ENCODE measurements around the gene CLN6. TPM values are rescaled to one million over a fixed set of nuclear protein-coding genes. Genes with fewer than 3 reads are reported as not detected.
A peak's percentile ranks its signal among the peaks of the same experiment; 100 is the strongest.

CLN6 gene
- total RNA-seq, 4 donors from 2014 or later: 15.6 to 40.1 (median 21.3) TPM

DNA sequence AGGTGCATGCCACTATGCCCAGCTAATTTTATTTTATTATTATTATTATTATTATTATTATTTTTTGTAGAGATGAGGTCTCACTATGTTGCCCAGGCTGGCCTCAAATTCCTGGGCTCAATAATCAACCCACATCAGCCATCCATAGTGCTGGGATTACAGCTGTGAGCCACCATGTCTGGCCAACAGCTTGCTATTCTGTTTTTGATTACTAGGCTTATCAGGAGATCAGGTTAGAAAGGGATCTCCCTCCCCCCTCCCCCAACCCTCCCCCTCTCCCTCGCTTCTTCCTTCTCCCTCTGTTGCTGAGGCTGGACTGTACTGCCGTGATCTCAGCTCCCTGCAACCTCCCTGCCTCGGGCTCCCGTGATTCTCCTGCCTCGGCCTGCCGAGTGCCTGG is 8.6 kb downstream of the CLN6 start:
- TF ChIP-seq, protein P1, sequence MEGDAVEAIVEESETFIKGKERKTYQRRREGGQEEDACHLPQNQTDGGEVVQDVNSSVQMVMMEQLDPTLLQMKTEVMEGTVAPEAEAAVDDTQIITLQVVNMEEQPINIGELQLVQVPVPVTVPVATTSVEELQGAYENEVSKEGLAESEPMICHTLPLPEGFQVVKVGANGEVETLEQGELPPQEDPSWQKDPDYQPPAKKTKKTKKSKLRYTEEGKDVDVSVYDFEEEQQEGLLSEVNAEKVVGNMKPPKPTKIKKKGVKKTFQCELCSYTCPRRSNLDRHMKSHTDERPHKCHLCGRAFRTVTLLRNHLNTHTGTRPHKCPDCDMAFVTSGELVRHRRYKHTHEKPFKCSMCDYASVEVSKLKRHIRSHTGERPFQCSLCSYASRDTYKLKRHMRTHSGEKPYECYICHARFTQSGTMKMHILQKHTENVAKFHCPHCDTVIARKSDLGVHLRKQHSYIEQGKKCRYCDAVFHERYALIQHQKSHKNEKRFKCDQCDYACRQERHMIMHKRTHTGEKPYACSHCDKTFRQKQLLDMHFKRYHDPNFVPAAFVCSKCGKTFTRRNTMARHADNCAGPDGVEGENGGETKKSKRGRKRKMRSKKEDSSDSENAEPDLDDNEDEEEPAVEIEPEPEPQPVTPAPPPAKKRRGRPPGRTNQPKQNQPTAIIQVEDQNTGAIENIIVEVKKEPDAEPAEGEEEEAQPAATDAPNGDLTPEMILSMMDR (IDR thresholded peaks at IDR 0.05): no peak
- DNase-seq (ENCODE audit: low spot score) (no peak), ATAC-seq (ENCODE audit: low FRiP score) (no peak)

DNA sequence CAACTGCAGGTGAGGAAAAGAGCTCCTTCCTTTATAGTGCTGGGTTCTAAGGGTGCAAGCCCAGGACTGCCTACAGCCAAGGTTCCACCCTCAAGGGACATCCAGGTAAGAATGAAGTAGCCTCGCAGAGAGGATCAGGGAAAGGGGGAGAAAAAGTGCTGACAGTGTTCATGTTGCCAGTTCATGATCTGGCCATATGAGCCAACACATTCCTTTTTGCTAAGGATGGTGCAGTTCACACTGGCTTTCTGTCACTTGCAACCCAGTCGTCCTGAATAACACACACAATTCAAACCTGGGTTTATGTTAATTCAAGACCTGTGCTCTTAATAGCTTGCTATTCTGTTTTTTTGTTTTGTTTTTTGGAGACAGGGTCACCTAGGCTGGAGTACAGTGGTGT is 9.0 kb downstream of the CLN6 start:
- DNase-seq (ENCODE audit: low spot score): no peak

DNA sequence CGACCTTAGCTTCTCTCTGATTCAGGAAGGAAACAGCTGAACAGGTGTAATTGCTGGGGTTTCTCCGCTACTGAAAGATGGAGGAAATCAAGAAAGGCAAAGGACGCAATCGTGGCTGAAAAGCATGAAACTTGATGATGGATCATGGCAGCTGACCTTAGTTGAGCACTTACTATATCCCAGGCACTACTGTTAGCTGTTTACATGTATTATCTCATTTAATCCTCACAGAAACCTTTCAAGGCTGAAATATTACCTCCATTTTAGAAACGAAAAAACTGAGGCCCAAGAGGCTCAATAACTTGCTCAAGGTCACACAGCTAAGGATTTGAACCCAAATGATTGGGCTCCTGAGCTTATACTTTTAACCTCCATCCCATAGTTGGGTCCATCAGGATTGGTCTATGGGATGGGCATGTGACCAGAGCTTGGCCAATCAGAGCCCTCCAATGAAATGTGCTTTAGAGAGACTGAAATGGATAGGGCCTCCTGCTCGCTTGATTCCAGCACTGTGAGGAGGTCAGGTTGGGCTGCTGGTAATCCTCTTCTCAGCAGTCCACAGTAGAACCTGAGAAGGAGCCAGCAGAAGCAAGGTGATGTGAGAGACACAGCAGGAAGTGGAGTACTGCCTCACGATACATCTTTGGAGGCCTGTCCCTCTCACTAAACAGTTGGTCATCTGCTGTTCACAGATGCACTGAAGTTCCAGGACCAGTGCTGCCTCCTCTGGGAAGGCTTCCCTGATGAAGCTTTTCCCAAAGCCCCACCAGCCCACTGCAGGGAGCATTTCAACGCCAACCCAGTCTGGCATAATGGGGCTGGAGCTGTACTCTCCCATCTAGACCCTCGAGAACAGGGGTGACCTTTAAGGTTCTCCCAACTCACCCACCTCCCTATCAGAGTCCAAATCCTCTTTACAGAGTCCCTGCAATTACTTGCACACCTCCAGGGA is 10.4 kb downstream of the CLN6 start:
- TF ChIP-seq, protein P1 (IDR thresholded peaks at IDR 0.05): no peak
- ATAC-seq (ENCODE audit: low FRiP score) (no peak), DNase-seq (ENCODE audit: low spot score) (peak; percentile 16)

More for the DNA sequence above, 9.0 kb downstream of the CLN6 start:
- ATAC-seq (ENCODE audit: low FRiP score): no peak
- TF ChIP-seq, protein P1 (IDR thresholded peaks at IDR 0.05): no peak

DNA sequence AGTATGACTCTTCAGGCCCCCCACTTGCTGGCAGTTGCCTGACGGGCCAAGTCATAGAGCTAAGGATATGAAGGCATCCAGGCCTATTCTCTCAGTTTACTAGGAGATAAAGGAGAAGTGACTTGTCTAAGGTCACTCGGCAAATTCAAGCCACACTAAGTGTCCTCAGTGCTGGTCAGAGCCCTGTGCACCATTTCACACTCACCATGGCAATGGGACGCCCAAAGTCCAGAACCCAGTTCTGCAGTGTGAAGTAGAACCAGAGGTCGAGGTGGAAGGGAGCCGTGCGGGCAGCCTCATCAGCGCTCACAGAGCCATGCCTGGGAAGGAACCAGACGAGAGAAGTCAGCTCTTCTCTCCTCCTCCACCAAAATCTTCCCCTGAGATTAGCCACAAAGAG is 11.2 kb downstream of the CLN6 start:
- TF ChIP-seq, protein P1 (IDR thresholded peaks at IDR 0.05): no peak
- ATAC-seq (ENCODE audit: low FRiP score) (no peak), DNase-seq (ENCODE audit: low spot score) (no peak)

DNA sequence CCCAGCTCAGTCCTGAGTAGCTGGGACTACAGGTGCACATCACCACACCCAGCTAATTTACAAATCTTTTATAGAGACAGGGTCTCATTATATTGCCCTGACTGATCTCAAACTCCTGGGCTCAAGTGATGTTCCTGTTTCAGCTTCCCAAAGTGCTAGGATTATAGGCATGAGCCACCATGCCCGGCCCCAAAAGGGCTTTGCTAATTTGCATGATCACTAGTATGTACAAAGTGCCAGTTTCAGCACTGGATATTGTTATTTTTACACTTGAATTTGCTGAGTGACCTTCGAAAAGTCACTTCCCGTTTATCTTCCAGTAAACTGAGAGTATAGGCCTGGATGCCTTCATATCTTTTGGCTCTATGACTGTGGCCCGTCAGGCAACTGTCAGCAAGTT is 12.2 kb downstream of the CLN6 start:
- no peak for DNase-seq (ENCODE audit: low spot score)
- ATAC-seq (ENCODE audit: low FRiP score): no peak
- TF ChIP-seq, protein P1 (IDR thresholded peaks at IDR 0.05): no peak

DNA sequence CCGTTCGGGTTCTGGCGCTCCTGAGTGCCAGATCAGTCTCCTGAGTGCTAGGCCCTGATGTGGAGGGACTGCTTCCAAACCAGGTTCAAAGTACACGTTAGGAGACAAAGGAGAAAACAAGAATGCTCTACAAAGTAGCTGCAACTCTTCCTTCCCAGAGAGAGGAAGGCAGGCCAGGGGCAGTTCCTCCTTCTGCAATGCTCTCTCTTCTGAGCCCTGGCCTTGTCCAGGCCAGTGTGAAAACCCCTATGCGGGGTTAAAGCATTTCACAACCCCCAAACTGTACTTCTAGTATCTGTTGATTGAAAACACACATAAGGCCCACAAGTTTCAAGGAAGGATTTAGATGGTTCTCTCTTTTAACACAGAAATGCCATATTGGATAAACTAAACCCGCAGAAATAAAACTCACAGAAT is 14.7 kb downstream of the CLN6 start:
- DNase-seq (ENCODE audit: low spot score) (no peak), ATAC-seq (ENCODE audit: low FRiP score) (no peak)
- TF ChIP-seq, protein P1 (IDR thresholded peaks at IDR 0.05): no peak

All from omental fat pad (tissue), 4 donors.